Measurements from ENCODE around the gene INTS11. TPM values are rescaled to one million over a fixed set of nuclear protein-coding genes. Genes with fewer than 3 reads are reported as not detected.

INTS11 gene
- total RNA-seq, 1 donor from 2014 or later: 84.8 TPM

DNA sequence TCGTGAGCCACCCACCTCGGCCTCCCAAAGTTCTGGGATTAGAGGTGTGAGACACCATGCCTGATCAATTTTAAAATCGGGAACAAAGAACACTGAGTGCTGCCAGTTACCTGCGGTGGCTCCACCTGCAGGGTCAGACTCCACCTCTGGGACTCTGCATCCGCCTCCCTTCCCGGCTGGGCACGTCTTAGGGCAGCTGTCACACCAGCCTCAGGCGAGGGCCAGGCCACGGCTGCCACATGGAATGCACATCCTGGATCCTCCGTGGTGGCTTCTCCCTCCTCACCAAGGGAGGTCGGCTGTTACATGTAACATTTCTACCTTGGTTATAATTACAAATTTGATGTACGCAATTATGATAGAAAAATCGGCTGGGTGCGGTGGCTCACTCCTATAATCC, 39.8 kb upstream of the INTS11 start:
- Histone ChIP-seq H3K4me2 (ENCODE audit: low read length) (no peak overlapping the region), H4K20me1 (ENCODE audit: insufficient read depth, low read length) (no peaks in the 10 kb centered on the region), H3K79me2 (ENCODE audit: insufficient read depth, low read length) (no peaks in the 10 kb centered on the region), H3K9me3 (ENCODE audit: insufficient read depth, low read depth, low read length) (peaks cover 8% of the 10 kb centered on the region), H3K27ac (ENCODE audit: low read depth, low read length) (no peak overlapping the region), H3K4me1 (ENCODE audit: insufficient read depth, low read length) (peaks cover 31% of the 10 kb centered on the region), H3K4me3 (ENCODE audit: insufficient read depth, low read depth, low read length) (no peak overlapping the region), H3K9ac (ENCODE audit: low read length) (no peak overlapping the region), H3K27me3 (ENCODE audit: insufficient read depth, low read length) (no peaks in the 10 kb centered on the region), H2AFZ (ENCODE audit: low read depth, low read length) (no peak overlapping the region), H3K36me3 (ENCODE audit: insufficient read depth, low read length) (no peaks in the 10 kb centered on the region)
- Mint-ChIP-seq H3K36me3 (ENCODE audit: low read depth, unreplicated experiment) (peaks cover 4% of the 10 kb centered on the region), H3K9me3 (ENCODE audit: unreplicated experiment) (no peaks in the 10 kb centered on the region), H3K27me3 (ENCODE audit: low read depth, unreplicated experiment) (no peaks in the 10 kb centered on the region), H3K4me1 (ENCODE audit: low read depth, unreplicated experiment) (peaks cover 16% of the 10 kb centered on the region), H3K27ac (ENCODE audit: unreplicated experiment) (no peak overlapping the region), H3K4me3 (ENCODE audit: unreplicated experiment) (no peak overlapping the region)
- no peak for DNase-seq (ENCODE audit: low read depth)
- FAIRE-seq: no peak
- TF ChIP-seq EZH2 (IDR thresholded peaks at IDR 0.05; ENCODE audit: insufficient read depth, low read length): no peak
- TF ChIP-seq, protein P1, sequence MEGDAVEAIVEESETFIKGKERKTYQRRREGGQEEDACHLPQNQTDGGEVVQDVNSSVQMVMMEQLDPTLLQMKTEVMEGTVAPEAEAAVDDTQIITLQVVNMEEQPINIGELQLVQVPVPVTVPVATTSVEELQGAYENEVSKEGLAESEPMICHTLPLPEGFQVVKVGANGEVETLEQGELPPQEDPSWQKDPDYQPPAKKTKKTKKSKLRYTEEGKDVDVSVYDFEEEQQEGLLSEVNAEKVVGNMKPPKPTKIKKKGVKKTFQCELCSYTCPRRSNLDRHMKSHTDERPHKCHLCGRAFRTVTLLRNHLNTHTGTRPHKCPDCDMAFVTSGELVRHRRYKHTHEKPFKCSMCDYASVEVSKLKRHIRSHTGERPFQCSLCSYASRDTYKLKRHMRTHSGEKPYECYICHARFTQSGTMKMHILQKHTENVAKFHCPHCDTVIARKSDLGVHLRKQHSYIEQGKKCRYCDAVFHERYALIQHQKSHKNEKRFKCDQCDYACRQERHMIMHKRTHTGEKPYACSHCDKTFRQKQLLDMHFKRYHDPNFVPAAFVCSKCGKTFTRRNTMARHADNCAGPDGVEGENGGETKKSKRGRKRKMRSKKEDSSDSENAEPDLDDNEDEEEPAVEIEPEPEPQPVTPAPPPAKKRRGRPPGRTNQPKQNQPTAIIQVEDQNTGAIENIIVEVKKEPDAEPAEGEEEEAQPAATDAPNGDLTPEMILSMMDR (IDR thresholded peaks at IDR 0.05; ENCODE audit: insufficient read depth, low read depth, low read length): no peak

DNA sequence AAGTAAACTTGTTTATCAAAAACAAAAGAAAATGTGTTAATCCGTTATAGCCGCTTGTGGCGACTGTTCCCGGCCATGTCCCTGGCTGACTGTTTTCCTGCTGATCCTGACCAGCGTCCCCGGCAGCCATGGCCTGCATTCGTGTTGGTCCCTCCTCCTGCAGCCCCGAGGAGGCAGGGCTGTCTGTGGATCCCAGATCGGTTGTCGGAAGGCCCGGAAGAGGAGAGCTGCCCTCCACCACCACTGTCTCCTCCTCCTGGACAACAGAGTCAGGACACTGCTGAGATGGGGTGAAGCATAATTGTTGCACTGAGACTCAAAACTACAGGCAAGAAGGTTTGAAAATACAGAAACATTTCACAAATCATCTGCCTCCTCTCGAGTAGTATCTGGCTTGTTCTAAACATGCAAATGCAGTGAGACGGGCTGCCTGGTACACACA, 37.5 kb upstream of the INTS11 start:
- Mint-ChIP-seq H3K4me3 (ENCODE audit: unreplicated experiment) (peak overlapping the region; percentile 77), H3K36me3 (ENCODE audit: low read depth, unreplicated experiment) (peaks cover 4% of the 10 kb centered on the region), H3K9me3 (ENCODE audit: unreplicated experiment) (no peaks in the 10 kb centered on the region), H3K4me1 (ENCODE audit: low read depth, unreplicated experiment) (peaks cover 24% of the 10 kb centered on the region), H3K27ac (ENCODE audit: unreplicated experiment) (peak overlapping the region; percentile 81), H3K27me3 (ENCODE audit: low read depth, unreplicated experiment) (no peaks in the 10 kb centered on the region)
- FAIRE-seq (peak; percentile 17), DNase-seq (ENCODE audit: low read depth) (peak; percentile 78)
- peaks cover 9% of the 10 kb centered on the region for H4K20me1 ChIP-seq (ENCODE audit: insufficient read depth, low read length)
- peaks cover 3% of the 10 kb centered on the region for H3K9me3 ChIP-seq (ENCODE audit: insufficient read depth, low read depth, low read length)
- peak overlapping the region; percentile 47 for H3K9ac ChIP-seq (ENCODE audit: low read length)
- no peaks in the 10 kb centered on the region for H3K27me3 ChIP-seq (ENCODE audit: insufficient read depth, low read length)
- peaks cover 15% of the 10 kb centered on the region for H3K79me2 ChIP-seq (ENCODE audit: insufficient read depth, low read length)
- no peak for TF ChIP-seq EZH2 (IDR thresholded peaks at IDR 0.05; ENCODE audit: insufficient read depth, low read length)
- TF ChIP-seq, protein P1 (IDR thresholded peaks at IDR 0.05; ENCODE audit: insufficient read depth, low read depth, low read length): no peak
- no peaks in the 10 kb centered on the region for H3K36me3 ChIP-seq (ENCODE audit: insufficient read depth, low read length)
- H3K4me2 ChIP-seq (ENCODE audit: low read length): peak overlapping the region; percentile 97
- no peak overlapping the region for H3K4me3 ChIP-seq (ENCODE audit: insufficient read depth, low read depth, low read length)
- peak overlapping the region; percentile 96 for H3K27ac ChIP-seq (ENCODE audit: low read depth, low read length)
- H3K4me1 ChIP-seq (ENCODE audit: insufficient read depth, low read length): peaks cover 45% of the 10 kb centered on the region
- H2AFZ ChIP-seq (ENCODE audit: low read depth, low read length): peak overlapping the region; percentile 61

DNA sequence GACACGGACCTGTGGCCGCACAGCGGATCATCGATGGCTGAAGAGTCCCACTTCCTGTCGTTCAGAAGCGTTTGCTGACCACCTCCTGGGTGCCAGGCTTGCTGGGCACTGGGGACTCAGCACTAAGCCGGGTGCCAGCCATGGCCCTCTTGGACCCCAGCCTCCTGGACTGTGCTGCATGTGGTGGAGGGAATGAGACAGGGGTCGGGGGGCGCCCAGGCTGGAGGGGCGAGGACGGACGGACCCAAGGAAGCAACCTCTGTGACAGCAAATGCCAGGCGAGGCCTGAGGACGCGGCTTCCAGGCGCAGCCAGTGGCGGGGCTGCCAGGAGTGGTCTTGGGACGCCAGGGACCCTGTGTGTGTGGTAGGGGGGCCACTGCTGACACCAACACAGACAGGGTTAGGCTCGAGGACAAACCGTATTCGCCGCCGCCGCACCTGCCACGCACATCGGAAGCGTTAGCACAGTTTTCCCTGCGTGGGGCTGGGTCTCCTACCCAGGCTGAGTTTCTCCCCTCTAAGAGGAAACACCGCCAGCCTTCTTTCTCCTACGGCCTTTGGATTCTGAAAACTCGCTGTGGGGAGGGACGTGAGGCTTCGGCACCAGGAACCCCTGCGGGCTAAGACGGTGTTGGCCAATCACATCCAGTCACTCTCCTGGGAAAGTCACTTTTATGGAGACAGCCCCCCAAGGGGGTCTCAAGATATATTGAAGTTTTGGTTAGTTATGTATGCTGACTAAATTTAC, 36.9 kb upstream of the INTS11 start:
- peak overlapping the region; percentile 47 for H3K9ac ChIP-seq (ENCODE audit: low read length)
- Mint-ChIP-seq H3K9me3 (ENCODE audit: unreplicated experiment) (no peaks in the 10 kb centered on the region), H3K27ac (ENCODE audit: unreplicated experiment) (peak overlapping the region; percentile 81), H3K4me3 (ENCODE audit: unreplicated experiment) (no peak overlapping the region), H3K27me3 (ENCODE audit: low read depth, unreplicated experiment) (no peaks in the 10 kb centered on the region), H3K36me3 (ENCODE audit: low read depth, unreplicated experiment) (peaks cover 4% of the 10 kb centered on the region), H3K4me1 (ENCODE audit: low read depth, unreplicated experiment) (peaks cover 24% of the 10 kb centered on the region)
- H2AFZ ChIP-seq (ENCODE audit: low read depth, low read length): peak overlapping the region; percentile 61
- no peak overlapping the region for H3K4me3 ChIP-seq (ENCODE audit: insufficient read depth, low read depth, low read length)
- H3K9me3 ChIP-seq (ENCODE audit: insufficient read depth, low read depth, low read length): no peaks in the 10 kb centered on the region
- peaks cover 13% of the 10 kb centered on the region for H4K20me1 ChIP-seq (ENCODE audit: insufficient read depth, low read length)
- H3K27me3 ChIP-seq (ENCODE audit: insufficient read depth, low read length): no peaks in the 10 kb centered on the region
- DNase-seq (ENCODE audit: low read depth): no peak
- peaks cover 19% of the 10 kb centered on the region for H3K79me2 ChIP-seq (ENCODE audit: insufficient read depth, low read length)
- TF ChIP-seq, protein P1 (IDR thresholded peaks at IDR 0.05; ENCODE audit: insufficient read depth, low read depth, low read length): no peak
- peak overlapping the region; percentile 97 for H3K4me2 ChIP-seq (ENCODE audit: low read length)
- no peaks in the 10 kb centered on the region for H3K36me3 ChIP-seq (ENCODE audit: insufficient read depth, low read length)
- peak overlapping the region; percentile 96 for H3K27ac ChIP-seq (ENCODE audit: low read depth, low read length)
- peaks cover 49% of the 10 kb centered on the region for H3K4me1 ChIP-seq (ENCODE audit: insufficient read depth, low read length)
- FAIRE-seq: no peak

Measured in astrocyte (in vitro differentiated cells and primary cell).